Upper lobe of left lung (tissue), 6 donors: ENCODE data around the gene GAGE12D. TPM values are rescaled to one million over a fixed set of nuclear protein-coding genes. Genes with fewer than 3 reads are reported as not detected.
A peak's percentile ranks its signal among the peaks of the same experiment; 100 is the strongest.
"Not testable (repeated sequence)": the region's sequence is repeated elsewhere in the genome, so short reads cannot be mapped to it uniquely, and the experiment has no call there.

ENCODE experiments used
- ATAC-seq, 2 donors: fragments of 200-7000 bp; cut with Tn5 transposase; one replicate each; pipeline ENCODE4 v1.9.1; 2022; ENCODE audit warnings: mild to moderate bottlenecking in 2 of 2, moderate library complexity in 2 of 2; ENCODE audit not compliant: low FRiP score in 2 of 2
- DNase-seq, 2 donors: peaks; one replicate each; pipeline ENCODE4 v3.0.0-alpha.2; 2019 to 2020
- H3K27ac ChIP-seq, 4 donors: fragments of 200-600 bp; sonication (generic); one replicate each; pipeline ENCODE4 v1.5.1; 2016 to 2019
- H3K27me3 ChIP-seq, 4 donors: fragments of 200-600 bp; sonication (generic); one replicate each; pipeline ENCODE4 v1.5.1; 2017 to 2019
- H3K36me3 ChIP-seq, 4 donors: fragments of 200-600 bp; sonication (generic); one replicate each; pipeline ENCODE4 v1.5.1; 2016 to 2019
- H3K4me1 ChIP-seq, 4 donors: fragments of 200-600 bp; sonication (generic); one replicate each; pipeline ENCODE4 v1.5.1; 2018 to 2019
- H3K4me3 ChIP-seq, 4 donors: fragments of 200-600 bp; sonication (generic); one replicate each; pipeline ENCODE4 v1.5.1; 2017 to 2019; ENCODE audit warnings: mild to moderate bottlenecking in 2 of 4, moderate library complexity in 1 of 4
- H3K9me3 ChIP-seq, 4 donors: fragments of 200-600 bp; sonication (generic); one replicate each; pipeline ENCODE4 v1.5.1; 2018 to 2019
- WGBS, 2 donors: methylation state at CpG; one replicate each; pipeline ENCODE4 v1.1.5; 2017 to 2018; 5-methylcytosine and 5-hydroxymethylcytosine counted together
- total RNA-seq, 6 donors: library from RNA; depleted of rRNA in 4 of 6; stranded (reverse); fragments of >200 nt in 4 of 6; gene quantifications; one replicate each; pipeline versions ENCODE4 v1.1.0 to v1.2.1, GENCODE V29; 2016 to 2021
- donor health status: DM: no; HTN: no; CAD: no; lungs with moderate emphysema.
- donor health status: DM: no; HTN: yes; CAD: no; lungs with severe emphysema.

Gene GAGE12D
- total RNA-seq: not detected

- H3K9me3 ChIP-seq, H3K4me3 ChIP-seq, DNase-seq, H3K4me1 ChIP-seq, ATAC-seq, H3K36me3 ChIP-seq, H3K27me3 ChIP-seq, H3K27ac ChIP-seq: not testable (repeated sequence)
- no CpG with 5 or more reads among the region's 16 CpGs for WGBS, 2 donors
Measured at GRCh38 chrX:49541433-49541832, at the start of gene GAGE12D. GAGE12D (plus strand) TSS chrX:49541733; CDS start chrX:49542888, 1,155 bp downstream.

GRCh38 chrX:49531877-49532276, 9.7 kb upstream of the GAGE12D start, which contains the start of gene GAGE12C:
GAGE12C (plus strand) TSS chrX:49532177; CDS start chrX:49533332, 1,155 bp downstream.
- ATAC-seq, H3K27me3 ChIP-seq, H3K4me3 ChIP-seq, H3K4me1 ChIP-seq, H3K36me3 ChIP-seq, H3K9me3 ChIP-seq, H3K27ac ChIP-seq, DNase-seq: not testable (repeated sequence)
- WGBS, 2 donors: no CpG with 5 or more reads among the region's 16 CpGs

- not testable (repeated sequence) for H3K4me1 ChIP-seq, H3K27me3 ChIP-seq, H3K36me3 ChIP-seq, H3K4me3 ChIP-seq, H3K27ac ChIP-seq, H3K9me3 ChIP-seq, DNase-seq, ATAC-seq
- WGBS, 2 donors: no CpG with 5 or more reads among the region's 16 CpGs
Measured at GRCh38 chrX:49550989-49551388, 9.5 kb downstream of the GAGE12D start, which contains the start of gene GAGE12E. GAGE12E (plus strand) TSS chrX:49551289; CDS start chrX:49552444, 1,155 bp downstream.

- H3K4me1 ChIP-seq, H3K27ac ChIP-seq, H3K4me3 ChIP-seq, H3K9me3 ChIP-seq, H3K27me3 ChIP-seq, ATAC-seq, DNase-seq, H3K36me3 ChIP-seq: not testable (repeated sequence)
- no CpG with 5 or more reads among the region's 16 CpGs for WGBS, 2 donors
Measured at GRCh38 chrX:49560542-49560941, 19.0 kb downstream of the GAGE12D start, which contains the start of gene GAGE12F. GAGE12F (plus strand) TSS chrX:49560842; CDS start chrX:49561997, 1,155 bp downstream.

GRCh38 chrX:49568728-49569127, 27.2 kb downstream of the GAGE12D start:
- H3K27me3 ChIP-seq, ATAC-seq, H3K9me3 ChIP-seq, H3K27ac ChIP-seq, H3K36me3 ChIP-seq, H3K4me3 ChIP-seq, H3K4me1 ChIP-seq: not testable (repeated sequence)
- DNase-seq: peak in 1 of 2 donors; percentile 20
- 87% methylated on average over 3 of the region's 11 CpGs; no CpG with 5 or more reads in 1 of the 2 donors for WGBS, 2 donors

GRCh38 chrX:49569152-49569551, 27.6 kb downstream of the GAGE12D start:
- not testable (repeated sequence) for H3K4me3 ChIP-seq, H3K36me3 ChIP-seq, H3K9me3 ChIP-seq, ATAC-seq, H3K27me3 ChIP-seq, H3K27ac ChIP-seq, H3K4me1 ChIP-seq
- WGBS, 2 donors: 94% methylated on average over 10 of the region's 13 CpGs; no CpG with 5 or more reads in 1 of the 2 donors
- peak in 1 of 2 donors; percentile 18 for DNase-seq

- not testable (repeated sequence) for H3K4me3 ChIP-seq, H3K4me1 ChIP-seq, H3K27ac ChIP-seq, DNase-seq, H3K36me3 ChIP-seq, ATAC-seq, H3K9me3 ChIP-seq, H3K27me3 ChIP-seq
- WGBS, 2 donors: no CpG with 5 or more reads among the region's 16 CpGs
Measured at GRCh38 chrX:49570100-49570499, 28.6 kb downstream of the GAGE12D start, which contains the start of gene GAGE12G. GAGE12G (plus strand) TSS chrX:49570400; CDS start chrX:49571555, 1,155 bp downstream.

GRCh38 chrX:49579649-49580048, 38.1 kb downstream of the GAGE12D start, which contains the start of gene GAGE12H:
GAGE12H (plus strand) TSS chrX:49579949; CDS start chrX:49581104, 1,155 bp downstream.
- H3K27me3 ChIP-seq, ATAC-seq, H3K4me3 ChIP-seq, H3K36me3 ChIP-seq, H3K9me3 ChIP-seq, DNase-seq, H3K27ac ChIP-seq, H3K4me1 ChIP-seq: not testable (repeated sequence)
- WGBS, 2 donors: no CpG with 5 or more reads among the region's 16 CpGs

- not testable (repeated sequence) for H3K4me1 ChIP-seq, H3K4me3 ChIP-seq, ATAC-seq, H3K27me3 ChIP-seq, H3K36me3 ChIP-seq, DNase-seq, H3K27ac ChIP-seq, H3K9me3 ChIP-seq
- no CpG with 5 or more reads among the region's 16 CpGs for WGBS, 2 donors
Measured at GRCh38 chrX:49589196-49589595, 47.7 kb downstream of the GAGE12D start, which contains the start of gene GAGE2A. GAGE2A (plus strand) TSS chrX:49589496; CDS start chrX:49590651, 1,155 bp downstream.

GRCh38 chrX:49589769-49590478, 48.4 kb downstream of the GAGE12D start:
- 94% methylated on average over 29 to 31 of the region's 37 CpGs for WGBS, 2 donors
- H3K27me3 ChIP-seq, H3K4me1 ChIP-seq, H3K27ac ChIP-seq, H3K4me3 ChIP-seq, H3K9me3 ChIP-seq, H3K36me3 ChIP-seq, ATAC-seq: not testable (repeated sequence)
- DNase-seq: peak in 1 of 2 donors; percentile 80

GRCh38 chrX:49590488-49590887, 49.0 kb downstream of the GAGE12D start:
- 89 to 94% methylated on average over 13 to 15 of the region's 17 CpGs for WGBS, 2 donors
- H3K27me3 ChIP-seq, H3K9me3 ChIP-seq, H3K27ac ChIP-seq, H3K4me3 ChIP-seq, H3K36me3 ChIP-seq, ATAC-seq, H3K4me1 ChIP-seq, DNase-seq: not testable (repeated sequence)
